HG02759 (cell line): ENCODE results near the gene PTTG1IP.
"Not testable (repeated sequence)": the region's sequence is repeated elsewhere in the genome, so short reads cannot be mapped to it uniquely, and the experiment has no call there.

ENCODE experiments used
- ATAC-seq: cut with Tn5 transposase; IDR thresholded peaks from one replicate; pipeline ENCODE4 v1.9.1; 2021; ENCODE audit warnings: mild to moderate bottlenecking, moderate library complexity; ENCODE audit not compliant: unreplicated experiment

PTTG1IP gene

GRCh38 chr21:44883250-44883649, 9.8 kb upstream of the PTTG1IP start:
- no peak for ATAC-seq

- peak; percentile 47 for ATAC-seq
Observed at GRCh38 chr21:44881198-44881872, 7.8 kb upstream of the PTTG1IP start.

- peak; percentile 34 for ATAC-seq
Observed at GRCh38 chr21:44880405-44881197, 7.1 kb upstream of the PTTG1IP start.

GRCh38 chr21:44879238-44879637, 5.7 kb upstream of the PTTG1IP start:
- not testable (repeated sequence) for ATAC-seq

DNA sequence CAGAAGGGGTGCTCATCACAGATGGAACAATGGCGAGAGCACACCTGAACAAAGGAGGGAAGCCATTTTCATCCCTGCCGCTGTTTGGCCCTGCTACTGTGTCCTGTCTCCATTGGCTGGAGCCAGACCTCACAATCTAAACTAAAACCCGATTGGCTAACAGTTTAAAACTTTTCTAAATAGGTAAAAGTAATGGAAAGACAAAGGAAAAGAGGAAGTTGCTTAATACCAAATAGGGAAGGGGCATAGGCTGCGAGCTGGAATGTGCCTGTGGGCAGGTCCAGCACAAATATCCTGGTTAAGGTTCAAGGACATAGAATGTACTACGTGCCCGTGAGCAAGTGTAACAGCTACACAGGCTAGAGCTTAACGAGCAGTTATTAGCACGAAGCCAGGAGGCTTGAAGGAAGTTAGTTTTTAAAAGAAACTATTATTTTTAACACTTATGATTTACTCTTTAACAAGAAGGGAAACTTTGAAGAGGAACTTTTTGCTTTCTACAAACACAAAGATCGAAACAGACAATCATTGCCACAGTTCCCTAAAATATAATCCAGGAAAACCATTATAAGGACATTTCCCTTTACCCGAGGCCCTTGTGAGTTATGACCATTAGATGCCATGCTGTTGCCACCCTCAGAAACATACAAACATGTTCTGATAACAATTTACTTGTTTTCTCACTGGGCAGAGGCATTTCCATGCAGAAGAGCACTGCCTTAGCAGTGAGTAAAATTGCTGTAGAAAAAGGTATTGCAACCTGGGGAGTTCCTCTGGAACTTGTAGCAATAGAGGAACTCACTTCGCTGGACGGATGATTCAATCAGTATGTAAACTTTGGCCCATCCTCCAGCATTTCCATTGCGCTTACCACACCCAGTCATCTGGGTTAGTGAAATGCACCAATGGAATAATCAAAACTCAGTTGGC, 4.8 kb upstream of the PTTG1IP start:
- no peak for ATAC-seq

GRCh38 chr21:44876849-44877575, 3.5 kb upstream of the PTTG1IP start:
- ATAC-seq: no peak

- no peak for ATAC-seq
Observed at GRCh38 chr21:44875316-44875700, 1.8 kb upstream of the PTTG1IP start.

- no peak for ATAC-seq
Observed at GRCh38 chr21:44874497-44875315, 1.2 kb upstream of the PTTG1IP start.

- ATAC-seq: no peak
Observed at GRCh38 chr21:44874240-44874496, 678 bp upstream of the PTTG1IP start.

DNA sequence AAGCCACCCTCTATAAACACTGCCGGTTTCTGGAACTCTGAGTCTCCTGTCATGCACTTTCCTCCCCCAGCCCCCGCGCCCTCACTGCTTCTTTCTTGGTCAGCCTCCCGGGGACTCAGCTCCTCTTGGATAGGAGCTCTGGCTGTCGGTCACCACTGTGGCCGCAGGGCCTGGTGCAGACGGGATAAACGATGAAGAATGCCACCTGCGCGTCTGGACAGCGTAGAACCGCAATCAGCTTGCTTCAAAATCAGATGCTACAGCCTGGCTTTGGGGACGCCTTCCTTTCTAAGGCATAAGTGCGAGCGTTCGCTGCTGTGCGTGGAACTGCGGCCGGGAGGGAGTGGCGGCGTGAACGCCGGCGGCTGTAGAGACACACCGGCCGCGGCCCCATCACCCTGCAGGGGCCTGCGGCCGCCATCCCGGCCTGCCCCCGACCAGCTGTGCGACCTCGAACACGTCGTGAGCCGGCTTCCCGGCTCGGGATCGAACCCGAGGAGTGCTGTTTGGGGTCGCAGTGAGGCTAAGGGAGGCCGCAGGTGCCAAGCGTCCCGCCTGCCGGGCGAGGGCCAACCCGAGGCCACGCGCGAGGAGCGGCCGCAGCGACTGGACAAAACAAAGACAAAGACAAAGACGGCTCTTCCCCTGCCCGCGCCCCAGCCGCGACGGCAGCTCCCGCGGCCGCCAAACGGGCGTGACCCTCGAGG, 688 bp downstream of the PTTG1IP start:
- no peak for ATAC-seq

DNA sequence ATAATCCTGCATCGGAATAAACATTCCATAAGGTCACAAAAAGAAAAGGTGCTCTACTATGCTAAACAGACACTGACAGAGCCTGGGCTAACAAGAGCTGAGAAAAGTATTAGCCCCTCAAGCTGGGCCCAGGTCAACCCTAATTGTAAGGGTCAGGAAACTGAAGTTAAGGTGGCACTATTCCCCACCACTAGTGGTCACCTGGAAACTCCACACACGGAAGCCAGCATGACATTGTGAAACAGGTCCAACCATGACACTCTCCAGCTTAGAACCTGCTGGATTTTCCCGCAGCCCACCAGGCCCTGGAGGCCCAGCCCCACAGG, 1.2 kb downstream of the PTTG1IP start:
- no peak for ATAC-seq

DNA sequence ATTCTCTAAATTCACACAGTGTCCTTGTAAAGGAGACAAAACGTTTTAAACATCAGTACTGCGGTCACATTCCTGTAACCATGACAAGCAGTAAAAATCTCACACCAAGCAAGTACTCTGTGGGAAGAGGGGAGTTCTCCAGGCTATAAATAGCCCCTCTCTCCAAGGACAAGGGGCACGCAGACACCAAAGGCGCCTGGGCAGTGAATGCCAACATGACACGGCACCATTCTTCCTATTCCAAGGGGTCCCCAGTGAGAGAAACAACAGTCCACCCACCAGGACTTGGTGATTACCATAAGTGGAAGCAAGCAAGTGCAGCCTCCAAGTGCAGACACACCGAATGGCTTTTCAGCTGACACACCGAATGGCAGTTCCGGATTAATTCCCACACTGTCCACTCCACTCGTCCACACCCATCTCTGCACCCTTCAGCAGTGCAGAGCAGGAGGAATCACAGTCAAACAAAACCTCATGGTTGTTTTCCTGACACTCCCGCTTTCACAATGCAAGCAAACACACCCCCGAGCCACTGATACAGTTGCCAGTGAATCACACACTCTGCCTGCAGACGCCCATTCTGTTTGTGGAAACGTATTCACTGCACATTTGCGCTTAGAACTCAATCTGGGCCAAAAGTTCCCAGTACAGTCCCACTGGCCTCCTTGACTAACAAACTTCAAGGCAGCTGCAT, 1.8 kb downstream of the PTTG1IP start:
- no peak for ATAC-seq

DNA sequence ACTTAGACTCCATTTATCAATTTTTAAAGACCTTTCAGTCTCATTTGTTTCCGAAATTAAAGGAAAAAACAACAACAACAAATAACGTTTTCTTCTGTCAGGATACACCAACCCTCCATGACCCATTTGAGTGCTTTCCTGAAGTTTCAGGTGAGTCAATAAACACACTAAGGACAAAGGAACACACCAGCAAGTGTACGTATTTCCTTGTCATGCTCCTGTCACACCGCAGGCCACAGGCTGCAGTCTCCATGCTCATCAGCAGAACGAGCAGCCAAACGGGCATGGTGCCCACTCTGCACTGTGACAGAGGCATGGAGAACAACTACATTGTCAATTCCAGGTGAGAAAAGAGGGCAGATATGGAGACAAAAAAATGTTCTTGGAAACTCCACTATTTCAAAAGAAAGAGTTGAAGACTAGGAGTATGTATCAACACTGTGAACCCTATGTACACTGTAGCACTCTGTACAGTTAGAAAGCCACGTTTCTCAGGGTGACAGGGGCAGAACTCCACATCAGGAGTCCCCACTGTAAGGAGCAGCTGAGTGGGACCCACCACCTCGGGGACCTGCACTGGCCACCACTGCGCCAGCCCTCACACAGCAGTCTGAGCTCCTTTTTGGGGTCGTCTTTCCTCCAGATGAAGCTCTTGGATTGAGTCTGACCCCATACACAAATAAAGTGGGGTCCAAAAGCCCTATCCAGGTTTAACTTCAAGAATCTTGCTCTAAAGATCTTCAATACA, 2.6 kb downstream of the PTTG1IP start:
- no peak for ATAC-seq

GRCh38 chr21:44869781-44870747, 3.4 kb downstream of the PTTG1IP start:
- ATAC-seq: no peak

- no peak for ATAC-seq
Observed at GRCh38 chr21:44868707-44869106, 4.8 kb downstream of the PTTG1IP start.

DNA sequence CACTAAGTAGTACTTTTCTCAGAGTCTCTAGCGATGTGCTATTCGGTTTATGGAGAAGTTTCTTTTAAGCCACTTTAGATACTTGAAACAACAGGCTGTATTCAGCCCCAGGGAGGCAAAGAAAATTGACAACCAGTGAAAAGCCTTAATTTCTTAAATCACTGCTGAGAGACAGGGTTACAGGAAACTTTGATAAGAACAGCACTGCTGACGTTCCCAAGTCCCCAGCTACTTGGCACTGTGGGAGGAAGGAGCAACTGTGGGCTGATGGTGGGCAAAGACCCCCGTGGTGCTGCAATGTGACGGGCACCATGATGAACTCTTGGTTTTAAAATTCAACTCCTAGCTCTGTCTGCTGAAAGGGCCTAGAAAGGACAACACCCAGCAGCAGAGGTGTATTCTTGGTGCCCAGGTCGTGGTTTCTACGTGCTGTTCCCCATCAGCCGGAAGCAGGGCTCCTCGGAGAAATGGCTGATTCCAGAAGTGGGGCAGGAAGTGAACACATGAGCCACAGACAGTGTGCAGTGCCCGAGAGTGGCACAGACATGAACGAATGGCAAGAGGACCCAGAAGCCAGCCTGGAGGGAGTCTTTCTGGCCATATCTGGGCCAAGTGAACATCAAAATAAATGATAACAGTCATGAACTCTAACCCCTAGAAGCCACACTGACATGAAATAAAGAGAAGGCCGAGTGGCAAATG, 5.3 kb downstream of the PTTG1IP start:
- no peak for ATAC-seq

GRCh38 chr21:44867464-44867863, 6.0 kb downstream of the PTTG1IP start:
- no peak for ATAC-seq
